Peyer's patch (tissue), 4 donors: ENCODE results near the gene SLC15A1. TPM values are rescaled to one million over a fixed set of nuclear protein-coding genes. Genes with fewer than 3 reads are reported as not detected.

Source experiments
- DNase-seq, 3 donors: peaks; one replicate each; pipeline ENCODE4 v3.0.0-alpha.2; 2017 to 2019
- H3K27ac ChIP-seq, 4 donors: fragments of 200-600 bp; sonication (generic); one replicate each; pipeline ENCODE4 v1.5.1; 2016 to 2019
- H3K27me3 ChIP-seq, 2 donors: fragments of 200-600 bp; sonication (generic); one replicate each; pipeline ENCODE4 v1.5.1; 2019
- H3K36me3 ChIP-seq, 3 donors: fragments of 200-600 bp; sonication (generic); one replicate each; pipeline ENCODE4 v1.5.1; 2016 to 2019
- H3K4me1 ChIP-seq, 4 donors: fragments of 200-600 bp; sonication (generic); one replicate each; pipeline ENCODE4 v1.5.1; 2016 to 2019
- H3K4me3 ChIP-seq, 4 donors: fragments of 200-600 bp; sonication (generic); 1 replicate in 3 of 4; 2 replicates in 1 of 4; pipeline ENCODE4 v1.5.1; 2016 to 2019; ENCODE audit warnings: mild to moderate bottlenecking in 1 of 4
- H3K9me3 ChIP-seq, 4 donors: fragments of 200-600 bp; sonication (generic); one replicate each; pipeline ENCODE4 v1.5.1; 2016 to 2019; ENCODE audit warnings: mild to moderate bottlenecking in 1 of 4
- POLR2A ChIP-seq, 2 donors: fragments of 450-650 bp; IDR thresholded peaks; one replicate each; pipeline ENCODE4 v1.5.1; 2017; ENCODE audit warnings: antibody characterized with exemption in 2 of 2, mild to moderate bottlenecking in 2 of 2, moderate library complexity in 2 of 2
- total RNA-seq, 4 donors: library from RNA; depleted of rRNA; stranded (reverse); fragments of >200 nt; gene quantifications; one replicate each; pipeline ENCODE4 v1.1.0, GENCODE V29; 2016
- TF ChIP-seq, protein P1 (sequence below), 6 experiments: fragments of 450-650 bp in 4 of 6; fragments of 200-600 bp in 2 of 6; sonication (generic) in 1 of 6; IDR thresholded peaks; one replicate each; pipeline ENCODE4 v1.5.1; 2017 to 2019; ENCODE audit warnings: antibody characterized with exemption in 6 of 6, mild to moderate bottlenecking in 3 of 6, moderate library complexity in 1 of 6

Gene SLC15A1, protein sequence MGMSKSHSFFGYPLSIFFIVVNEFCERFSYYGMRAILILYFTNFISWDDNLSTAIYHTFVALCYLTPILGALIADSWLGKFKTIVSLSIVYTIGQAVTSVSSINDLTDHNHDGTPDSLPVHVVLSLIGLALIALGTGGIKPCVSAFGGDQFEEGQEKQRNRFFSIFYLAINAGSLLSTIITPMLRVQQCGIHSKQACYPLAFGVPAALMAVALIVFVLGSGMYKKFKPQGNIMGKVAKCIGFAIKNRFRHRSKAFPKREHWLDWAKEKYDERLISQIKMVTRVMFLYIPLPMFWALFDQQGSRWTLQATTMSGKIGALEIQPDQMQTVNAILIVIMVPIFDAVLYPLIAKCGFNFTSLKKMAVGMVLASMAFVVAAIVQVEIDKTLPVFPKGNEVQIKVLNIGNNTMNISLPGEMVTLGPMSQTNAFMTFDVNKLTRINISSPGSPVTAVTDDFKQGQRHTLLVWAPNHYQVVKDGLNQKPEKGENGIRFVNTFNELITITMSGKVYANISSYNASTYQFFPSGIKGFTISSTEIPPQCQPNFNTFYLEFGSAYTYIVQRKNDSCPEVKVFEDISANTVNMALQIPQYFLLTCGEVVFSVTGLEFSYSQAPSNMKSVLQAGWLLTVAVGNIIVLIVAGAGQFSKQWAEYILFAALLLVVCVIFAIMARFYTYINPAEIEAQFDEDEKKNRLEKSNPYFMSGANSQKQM
- total RNA-seq = 100 to 1,000 TPM in 3 of 4 donors, 1 to 10 TPM in 1; 4.1 to 732 (median 555) TPM

DNA sequence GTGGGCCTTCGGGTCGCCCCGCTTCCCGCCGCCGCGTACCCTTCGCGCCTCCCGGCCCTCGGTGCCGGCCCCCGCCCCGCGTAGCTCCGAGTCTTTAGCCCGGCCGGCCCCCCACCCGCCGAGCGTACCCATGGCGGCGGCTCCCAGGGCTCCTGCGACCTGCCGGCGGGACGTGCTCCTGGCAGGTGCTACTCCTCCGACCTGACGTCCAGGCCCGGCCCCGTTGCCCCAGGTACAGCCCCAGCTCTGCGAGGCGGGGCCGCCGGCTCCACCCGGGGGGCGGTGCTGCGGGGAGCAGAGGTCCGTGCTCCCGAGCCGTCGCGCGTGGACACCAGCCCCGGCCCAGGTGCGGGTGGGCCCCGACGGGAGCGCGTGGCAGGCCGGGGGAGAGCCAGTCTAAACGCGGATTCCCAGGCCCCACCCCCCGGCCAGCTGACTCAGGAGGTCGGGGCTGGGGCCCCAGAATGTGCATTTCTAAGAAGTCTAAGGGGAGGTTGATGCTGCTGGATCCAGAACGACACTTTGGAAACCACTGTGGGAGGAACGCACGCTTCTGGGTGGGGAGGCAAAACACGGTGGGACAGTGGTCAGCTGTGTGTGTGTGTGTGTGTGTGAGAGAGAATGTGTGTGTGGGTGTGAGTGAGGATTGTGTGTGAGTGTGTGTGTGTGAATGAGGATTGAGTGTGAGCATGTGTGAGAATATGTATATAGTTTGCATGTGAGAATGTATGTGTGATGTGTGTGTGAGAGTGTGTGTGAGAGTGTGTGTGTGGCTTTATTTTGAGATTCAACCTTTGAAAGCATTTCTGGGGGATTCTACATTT is at the start of gene SLC15A1:
TSS of gene SLC15A1 (minus strand) at position 206 of the 824 bp plus-strand sequence. CDS start at position 132, 74 bp downstream.
- Histone ChIP-seq H3K4me1 (peaks cover 0 to 14% (median 2%) of the 10 kb centered on the region in 4 donors), H3K36me3 (no peaks in the 10 kb centered on the region), H3K9me3 (no peaks in the 10 kb centered on the region), H3K27ac (peak within 1 kb of the TSS in 3 of 4 donors; percentile 75 to 90 (median 82)), H3K27me3 (peaks cover 0 to 13% of the 10 kb centered on the region in 2 donors), H3K4me3 (peak within 1 kb of the TSS; percentile 1 to 75 (median 48))
- TF ChIP-seq, protein P1, sequence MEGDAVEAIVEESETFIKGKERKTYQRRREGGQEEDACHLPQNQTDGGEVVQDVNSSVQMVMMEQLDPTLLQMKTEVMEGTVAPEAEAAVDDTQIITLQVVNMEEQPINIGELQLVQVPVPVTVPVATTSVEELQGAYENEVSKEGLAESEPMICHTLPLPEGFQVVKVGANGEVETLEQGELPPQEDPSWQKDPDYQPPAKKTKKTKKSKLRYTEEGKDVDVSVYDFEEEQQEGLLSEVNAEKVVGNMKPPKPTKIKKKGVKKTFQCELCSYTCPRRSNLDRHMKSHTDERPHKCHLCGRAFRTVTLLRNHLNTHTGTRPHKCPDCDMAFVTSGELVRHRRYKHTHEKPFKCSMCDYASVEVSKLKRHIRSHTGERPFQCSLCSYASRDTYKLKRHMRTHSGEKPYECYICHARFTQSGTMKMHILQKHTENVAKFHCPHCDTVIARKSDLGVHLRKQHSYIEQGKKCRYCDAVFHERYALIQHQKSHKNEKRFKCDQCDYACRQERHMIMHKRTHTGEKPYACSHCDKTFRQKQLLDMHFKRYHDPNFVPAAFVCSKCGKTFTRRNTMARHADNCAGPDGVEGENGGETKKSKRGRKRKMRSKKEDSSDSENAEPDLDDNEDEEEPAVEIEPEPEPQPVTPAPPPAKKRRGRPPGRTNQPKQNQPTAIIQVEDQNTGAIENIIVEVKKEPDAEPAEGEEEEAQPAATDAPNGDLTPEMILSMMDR (IDR thresholded peaks at IDR 0.05) = no peak
- TF ChIP-seq POLR2A (IDR thresholded peaks at IDR 0.05) = peak; percentile 84
- peak in 2 of 3 donors; percentile 74 to 81 for DNase-seq

DNA sequence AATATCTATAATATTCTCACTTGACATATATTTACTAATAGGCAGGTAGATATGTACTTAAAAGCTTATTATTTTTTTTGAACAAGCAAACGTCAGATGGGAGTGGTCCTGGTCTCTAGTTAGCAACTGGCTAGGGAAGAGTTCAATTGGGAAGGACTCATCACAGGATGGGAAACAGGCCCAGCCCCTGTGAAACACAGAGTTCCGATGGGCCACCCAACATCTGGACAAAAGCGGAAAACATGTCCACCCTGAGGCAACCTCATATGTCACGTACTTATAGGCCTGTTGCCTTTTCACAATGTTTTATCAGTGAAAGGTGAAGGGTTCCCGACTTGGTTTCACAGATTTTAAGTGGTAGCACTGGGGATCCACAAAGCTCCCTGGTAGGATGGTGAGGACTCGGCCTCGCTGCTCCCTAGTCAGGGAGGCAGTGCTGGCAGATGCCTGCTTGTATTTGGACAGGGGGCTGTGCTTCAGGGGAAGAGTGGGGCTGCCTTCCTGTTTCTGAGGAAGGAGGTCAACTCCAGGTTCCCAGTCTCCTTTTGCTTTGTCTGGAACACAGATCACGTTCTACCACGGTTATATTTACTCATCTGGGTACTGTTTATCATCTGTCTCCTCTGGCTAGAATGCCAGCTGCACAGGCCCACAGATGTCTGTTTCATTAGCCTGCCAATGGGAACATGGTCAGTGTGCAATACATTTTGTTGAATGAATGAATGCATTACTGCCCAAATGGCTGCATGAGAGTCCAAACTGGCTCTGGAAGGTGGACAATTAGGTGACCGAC is 49.4 kb upstream of the SLC15A1 start:
- Histone ChIP-seq H3K9me3 (no peaks in the 10 kb centered on the region), H3K36me3 (peaks cover 0 to 27% (median 0%) of the 10 kb centered on the region in 3 donors), H3K4me1 (peaks cover 0 to 10% (median 0%) of the 10 kb centered on the region in 4 donors), H3K27ac (peak overlapping the region in 3 of 4 donors; percentile 30 to 87 (median 76)), H3K4me3 (no peak overlapping the region), H3K27me3 (no peaks in the 10 kb centered on the region)
- DNase-seq = no peak
- TF ChIP-seq, protein P1 (IDR thresholded peaks at IDR 0.05) = no peak
- TF ChIP-seq POLR2A (IDR thresholded peaks at IDR 0.05) = no peak

DNA sequence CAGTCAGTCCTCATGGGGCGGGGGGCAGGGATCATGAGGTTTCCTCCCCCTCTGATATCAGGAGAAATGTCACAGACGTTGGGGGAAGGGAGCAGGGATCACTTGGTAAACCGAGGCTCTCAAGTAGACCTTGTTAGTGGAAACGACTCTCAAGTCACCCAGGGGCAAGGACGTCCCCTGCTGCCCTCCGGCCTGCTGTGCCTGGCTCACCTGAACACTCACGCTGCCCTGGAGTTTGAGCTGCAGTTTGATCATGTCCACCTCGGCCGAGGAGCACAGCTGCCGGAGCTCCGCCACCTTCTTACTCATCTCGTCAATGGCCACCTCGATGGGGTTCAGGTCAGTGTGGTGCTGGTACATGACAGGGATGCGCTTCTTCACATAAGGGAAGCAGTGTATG is 47.6 kb upstream of the SLC15A1 start:
- peaks cover 0 to 40% (median 0%) of the 10 kb centered on the region in 3 donors for H3K36me3 ChIP-seq
- no peak for TF ChIP-seq POLR2A (IDR thresholded peaks at IDR 0.05)
- TF ChIP-seq, protein P1 (IDR thresholded peaks at IDR 0.05) = no peak
- DNase-seq = no peak
- H3K9me3 ChIP-seq = no peaks in the 10 kb centered on the region
- H3K27ac ChIP-seq = no peak overlapping the region
- H3K4me1 ChIP-seq = peaks cover 0 to 10% (median 0%) of the 10 kb centered on the region in 4 donors
- no peaks in the 10 kb centered on the region for H3K27me3 ChIP-seq
- no peak overlapping the region for H3K4me3 ChIP-seq

DNA sequence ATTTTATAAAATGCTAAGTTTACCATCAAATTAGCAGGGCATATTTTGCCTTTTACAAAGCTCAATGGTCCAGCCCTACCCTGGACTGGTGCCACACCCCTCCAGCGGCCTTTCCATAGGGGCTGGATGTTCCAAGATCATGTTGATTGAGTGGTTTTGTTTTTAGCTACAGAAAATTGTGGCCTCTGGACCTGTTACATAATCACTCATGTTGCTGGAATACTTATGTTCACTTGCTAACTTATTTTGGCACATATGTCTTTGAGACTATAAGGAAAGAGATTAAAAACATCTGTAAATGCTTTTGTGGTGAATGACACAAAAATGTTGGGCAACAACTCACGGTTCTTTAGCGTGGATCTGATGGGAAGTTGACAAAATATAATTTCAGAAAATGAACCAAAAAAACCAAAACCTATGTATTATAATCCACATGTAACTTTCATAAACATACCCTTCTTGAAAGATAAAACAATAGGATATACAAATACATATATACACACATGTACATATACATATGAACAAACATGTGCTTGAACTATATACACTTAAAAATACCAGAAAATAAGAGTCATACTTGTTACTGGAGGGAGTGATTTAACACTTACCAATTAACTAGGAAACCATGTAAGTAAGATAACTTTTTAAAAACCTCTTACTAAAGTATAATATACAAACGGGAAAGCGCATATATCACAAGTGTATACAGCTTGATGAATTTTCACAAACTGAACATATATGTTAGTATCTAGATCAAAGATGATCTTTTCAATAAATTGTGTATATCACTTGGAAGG is 46.6 kb upstream of the SLC15A1 start:
- Histone ChIP-seq H3K36me3 (peaks cover 0 to 40% (median 0%) of the 10 kb centered on the region in 3 donors), H3K4me3 (no peak overlapping the region), H3K9me3 (no peaks in the 10 kb centered on the region), H3K4me1 (peaks cover 0 to 10% (median 0%) of the 10 kb centered on the region in 4 donors), H3K27ac (no peak overlapping the region), H3K27me3 (no peaks in the 10 kb centered on the region)
- DNase-seq = no peak
- TF ChIP-seq, protein P1 (IDR thresholded peaks at IDR 0.05) = no peak
- TF ChIP-seq POLR2A (IDR thresholded peaks at IDR 0.05) = no peak
